Tracheal epithelial cell (primary cell): ENCODE measurements around the gene CERS3. TPM values are rescaled to one million over a fixed set of nuclear protein-coding genes. Genes with fewer than 3 reads are reported as not detected.

Experiments
- total RNA-seq: library from RNA; depleted of rRNA; stranded (reverse); fragments of >200 nt; gene quantifications from 2 replicates; pipeline ENCODE4 v1.2.1, GENCODE V29; 2014

The CERS3 gene
- total RNA-seq, result 5.1 and 12.8 TPM in 2 replicates

DNA sequence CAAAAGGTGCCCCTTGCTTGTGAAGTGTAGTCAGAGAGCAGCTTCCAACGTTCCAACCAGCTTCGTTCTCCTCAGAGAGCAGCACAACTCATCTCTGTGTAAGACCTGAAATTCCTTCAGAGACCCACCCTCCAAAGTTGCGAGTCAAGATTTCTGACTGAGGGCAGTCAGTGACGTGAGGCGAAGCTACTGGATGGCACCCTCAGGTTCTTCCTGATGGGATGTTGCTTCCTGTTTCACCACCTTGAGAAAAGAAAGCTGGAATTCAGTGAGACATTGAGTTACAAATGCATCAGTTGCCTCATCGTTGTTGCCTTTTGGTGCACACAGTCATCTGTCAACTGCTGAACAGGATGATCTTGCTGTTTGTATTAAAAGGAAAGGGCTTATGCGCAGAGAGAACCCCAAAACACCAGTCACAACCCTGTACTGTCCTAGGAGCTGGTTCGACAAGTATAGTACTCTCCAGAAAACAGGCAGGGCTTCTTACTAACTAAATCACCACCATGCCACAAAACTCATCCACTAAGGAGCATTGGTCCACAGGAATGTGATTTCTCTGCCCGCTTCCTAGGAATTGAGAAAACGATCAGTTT is at the start of gene CERS3:
Gene CERS3, minus strand, starts transcription at position 118 of the 596 bp plus-strand sequence. CDS start 27,101 bp downstream, outside the sequence.

Other genes starting within 250 kb of the CERS3 start
- 0.21 and 1.7 TPM in 2 replicates for gene ADAMTS17, start 187.0 kb downstream of the CERS3 start, total RNA-seq
- gene LINS1, start 73.2 kb upstream of the CERS3 start, total RNA-seq, result 11.6 and 13.6 TPM in 2 replicates
- 12.6 and 14.7 TPM in 2 replicates for gene ASB7, start 73.6 kb upstream of the CERS3 start, total RNA-seq